Mucosa of gallbladder (tissue), 1 donor: ENCODE results near the gene DCANP1. TPM values are rescaled to one million over a fixed set of nuclear protein-coding genes. Genes with fewer than 3 reads are reported as not detected.

Experiments
- DNase-seq: peaks from one replicate; pipeline ENCODE4 v3.0.0-alpha.2; 2020; ENCODE audit warnings: low spot score
- total RNA-seq: library from RNA; stranded (reverse); gene quantifications from one replicate; pipeline ENCODE4 v1.2.1, GENCODE V29; 2021
- donor health status: DM: no; HTN: no; CAD: no.

DCANP1 gene
- total RNA-seq, 1 donor from 2014 or later: 0.09 TPM

DNA sequence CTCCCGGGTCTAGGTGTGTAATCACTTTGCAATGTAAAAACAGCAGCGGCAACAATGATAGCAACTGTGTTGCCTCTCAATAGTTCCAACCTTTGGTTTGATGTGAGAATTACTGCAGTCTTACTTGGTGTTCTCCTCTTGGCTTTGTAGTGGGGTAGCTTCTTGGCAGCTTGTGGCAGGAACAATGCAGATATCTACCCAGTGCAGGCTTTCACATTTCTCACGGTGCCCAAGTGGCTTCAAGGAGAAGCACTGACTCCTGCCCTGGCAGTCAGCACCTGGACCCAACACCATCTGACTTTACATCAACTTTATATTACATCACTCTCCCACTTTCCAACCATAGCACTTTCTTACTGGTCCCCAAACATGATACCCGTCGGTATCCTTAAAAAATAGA is 33.4 kb upstream of the DCANP1 start:
- DNase-seq: no peak

DNA sequence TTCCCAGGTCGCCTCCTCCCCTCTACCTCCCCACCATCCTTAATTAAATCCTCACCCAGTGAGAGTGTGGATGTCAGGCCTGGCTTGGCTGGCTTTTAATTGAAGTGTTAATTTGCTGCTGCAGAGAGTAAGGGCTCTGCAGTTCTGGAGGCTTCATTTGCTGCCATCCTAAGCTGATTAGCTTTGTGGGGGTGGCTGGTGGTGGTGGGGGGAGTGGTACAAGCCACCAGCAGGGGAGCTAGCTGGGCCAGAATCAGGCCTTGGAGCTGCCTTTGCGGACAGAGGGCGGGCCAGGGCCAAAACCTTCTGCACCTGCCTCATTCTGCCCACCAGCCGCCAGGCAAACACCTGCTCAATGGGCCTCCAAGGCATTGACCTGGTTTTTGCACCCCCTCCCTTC is 31.8 kb upstream of the DCANP1 start:
- no peak for DNase-seq

DNA sequence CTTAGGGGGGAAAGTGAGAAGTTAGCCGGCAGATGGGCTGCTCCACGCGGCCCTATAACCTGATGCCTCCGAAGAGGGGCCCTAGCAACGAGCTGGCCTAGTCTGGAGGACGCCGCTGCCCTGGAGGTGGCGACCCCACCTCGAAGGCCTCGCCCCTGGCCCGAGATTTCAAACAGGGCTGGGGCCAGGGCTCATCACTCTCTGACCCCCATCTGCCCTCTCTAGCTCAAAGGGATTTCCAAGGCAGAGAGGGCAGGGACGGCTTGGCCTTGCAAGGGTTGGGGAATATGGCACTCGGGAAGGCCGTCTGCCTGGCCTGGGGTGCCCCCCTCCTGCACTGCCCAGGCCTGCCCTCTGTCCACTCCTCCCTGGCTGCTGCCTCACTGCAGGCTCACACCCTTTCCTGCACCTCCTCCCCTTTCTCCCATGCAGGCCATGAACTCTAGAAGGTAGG is 30.5 kb upstream of the DCANP1 start:
- DNase-seq: no peak

DNA sequence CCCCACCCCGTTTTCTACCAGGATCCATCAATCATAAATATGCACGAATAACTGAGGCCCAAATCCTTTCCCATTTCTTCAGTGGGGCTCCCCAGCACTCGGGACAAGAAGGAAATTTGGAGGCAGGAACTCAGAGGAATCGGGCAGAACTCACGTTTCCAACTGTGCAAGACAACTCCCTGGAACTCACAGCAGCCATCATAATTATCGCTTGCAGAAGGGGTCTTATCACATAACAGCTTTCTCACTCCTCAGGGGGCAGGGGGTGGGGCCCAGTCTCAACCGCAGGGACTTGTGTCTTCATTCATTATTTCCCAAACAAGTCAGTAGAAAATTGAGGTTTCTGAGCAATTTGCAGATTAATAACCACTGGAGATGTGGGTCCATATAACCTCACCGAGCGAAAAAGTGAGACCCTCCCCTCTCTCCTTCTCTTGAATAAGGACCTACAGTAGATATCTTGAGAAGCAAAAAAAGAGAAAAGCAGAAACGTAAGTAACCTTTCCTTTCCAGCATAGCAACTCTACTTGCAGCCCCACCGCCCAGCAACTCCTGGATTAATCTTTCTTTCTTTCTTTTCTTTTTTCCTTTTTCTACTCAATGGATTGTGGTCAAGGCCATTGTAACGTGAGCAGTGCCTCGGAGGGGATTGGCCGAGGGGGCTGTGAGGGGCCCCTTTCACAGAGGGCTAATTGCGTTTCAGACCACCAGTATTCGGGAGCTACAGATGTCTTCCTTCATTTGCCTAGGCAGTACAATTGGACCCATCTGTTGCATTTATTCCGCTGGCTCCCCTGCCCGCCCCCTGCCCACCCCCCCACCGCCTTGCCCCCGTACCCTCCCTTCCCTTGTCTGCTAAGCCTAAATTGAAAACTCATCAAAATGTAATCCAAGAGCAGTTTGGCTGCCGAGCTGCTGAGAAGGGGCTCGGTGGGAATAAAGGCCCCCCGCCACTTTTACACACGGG is 29.8 kb upstream of the DCANP1 start:
- DNase-seq: no peak

DNA sequence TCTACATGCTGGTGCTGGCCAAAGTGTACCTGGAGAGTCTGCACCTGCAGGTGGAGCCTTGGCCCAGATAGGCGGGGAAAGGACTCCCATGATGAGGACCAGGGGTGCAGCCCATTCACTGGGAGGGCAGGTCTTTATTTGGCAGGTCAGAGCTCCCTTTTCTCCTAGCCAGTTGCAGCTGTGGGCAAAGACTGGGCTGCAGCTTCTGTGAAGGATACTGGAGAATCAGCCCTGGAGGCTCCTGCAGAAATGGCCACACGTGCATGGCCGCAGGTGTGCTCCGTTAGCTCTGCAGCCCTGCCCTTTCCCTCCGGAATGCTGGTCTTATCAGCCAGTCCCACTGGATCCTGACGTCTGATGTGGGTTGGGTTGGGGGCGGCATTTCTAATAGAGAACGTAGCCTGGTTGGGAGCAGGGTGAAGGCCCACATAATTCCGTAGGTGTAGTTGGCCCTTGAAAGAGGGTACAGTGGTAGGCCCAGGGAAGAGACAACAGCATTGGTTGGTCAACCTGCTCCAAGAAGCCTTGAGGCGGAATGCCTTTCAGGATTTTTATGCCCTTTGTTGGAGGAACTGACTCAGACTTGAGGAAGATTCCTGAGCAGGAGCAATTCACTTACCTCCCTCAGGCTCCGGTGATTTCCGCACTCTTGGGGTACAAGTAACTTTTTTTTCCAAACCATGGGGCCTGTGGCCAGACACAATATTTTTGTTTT is 27.0 kb upstream of the DCANP1 start:
- DNase-seq: no peak

DNA sequence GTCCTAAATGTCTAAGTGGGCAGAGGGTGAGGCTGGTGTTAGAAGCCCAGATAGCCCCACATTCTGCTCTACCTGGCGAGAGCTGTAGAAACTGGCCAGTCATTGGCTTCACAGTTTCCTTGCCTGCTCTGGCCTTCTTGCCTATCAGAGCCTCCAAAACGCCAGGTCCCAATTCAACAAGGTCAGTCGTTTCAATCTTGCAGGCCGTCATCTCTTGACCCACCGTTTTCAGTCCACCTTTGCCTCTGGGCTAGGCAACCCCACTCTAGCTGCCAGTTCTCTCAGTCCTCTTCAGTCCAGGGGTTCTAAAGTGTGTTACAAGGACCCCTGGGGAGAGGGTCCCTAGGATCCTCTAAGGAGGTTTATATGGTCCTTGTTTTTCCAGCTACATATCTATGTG is 25.0 kb upstream of the DCANP1 start:
- no peak for DNase-seq

DNA sequence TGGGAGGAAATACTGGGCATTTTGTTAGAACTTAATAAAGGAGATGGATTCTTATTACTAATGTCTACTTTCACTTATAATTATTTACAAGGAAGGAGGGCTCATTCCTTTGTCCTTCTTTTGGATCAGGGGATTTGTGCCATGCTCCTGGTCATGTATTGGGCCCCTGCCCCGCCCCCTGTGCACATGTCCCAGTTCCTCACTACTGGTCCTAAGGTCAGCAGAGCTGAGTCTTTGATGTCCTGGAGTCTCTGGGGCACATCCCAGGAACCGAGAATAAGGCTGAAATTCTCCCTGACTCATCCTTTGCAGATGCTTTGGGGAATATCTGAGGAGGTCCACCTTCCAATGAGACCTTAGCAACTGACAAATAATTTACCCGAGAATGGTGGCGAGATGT is 24.6 kb upstream of the DCANP1 start:
- DNase-seq: no peak

DNA sequence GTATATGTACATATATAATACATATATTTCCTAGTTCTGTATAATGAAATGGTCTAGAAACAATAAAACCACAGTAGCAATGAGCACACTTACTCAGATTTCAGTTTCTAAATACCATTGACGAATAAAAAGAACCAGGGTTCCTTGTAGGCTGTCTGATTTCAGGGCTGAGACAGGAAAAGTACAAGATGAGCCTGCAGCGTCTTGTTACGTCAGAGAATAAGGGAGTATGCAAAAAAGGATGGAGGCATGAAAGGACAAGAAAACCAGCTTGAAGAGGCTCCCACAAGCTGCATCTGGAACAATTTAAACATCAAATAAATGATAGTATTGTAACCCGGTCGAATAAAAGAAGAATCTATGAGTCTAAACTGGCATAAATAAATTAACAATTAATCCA is 22.8 kb upstream of the DCANP1 start:
- no peak for DNase-seq

DNA sequence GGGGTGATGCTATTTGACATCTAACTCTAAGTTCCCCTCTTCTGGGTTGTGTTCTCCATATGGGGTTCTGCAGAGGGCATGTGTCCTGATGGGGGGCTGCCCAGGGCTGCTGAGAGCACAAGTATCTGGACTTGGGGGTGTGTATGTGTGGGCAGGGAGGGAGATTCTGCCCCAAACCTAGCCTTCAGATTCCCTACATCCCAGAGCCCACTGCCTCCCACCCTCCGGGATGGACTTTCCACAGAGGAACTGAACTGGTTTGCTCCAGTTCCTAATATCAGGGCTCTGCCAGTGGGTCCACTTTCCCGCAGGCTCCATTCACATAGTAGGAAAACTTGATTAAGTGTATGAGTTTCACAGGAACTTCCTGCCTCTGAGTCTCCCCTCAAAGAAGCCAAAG is 21.4 kb upstream of the DCANP1 start:
- DNase-seq: no peak

DNA sequence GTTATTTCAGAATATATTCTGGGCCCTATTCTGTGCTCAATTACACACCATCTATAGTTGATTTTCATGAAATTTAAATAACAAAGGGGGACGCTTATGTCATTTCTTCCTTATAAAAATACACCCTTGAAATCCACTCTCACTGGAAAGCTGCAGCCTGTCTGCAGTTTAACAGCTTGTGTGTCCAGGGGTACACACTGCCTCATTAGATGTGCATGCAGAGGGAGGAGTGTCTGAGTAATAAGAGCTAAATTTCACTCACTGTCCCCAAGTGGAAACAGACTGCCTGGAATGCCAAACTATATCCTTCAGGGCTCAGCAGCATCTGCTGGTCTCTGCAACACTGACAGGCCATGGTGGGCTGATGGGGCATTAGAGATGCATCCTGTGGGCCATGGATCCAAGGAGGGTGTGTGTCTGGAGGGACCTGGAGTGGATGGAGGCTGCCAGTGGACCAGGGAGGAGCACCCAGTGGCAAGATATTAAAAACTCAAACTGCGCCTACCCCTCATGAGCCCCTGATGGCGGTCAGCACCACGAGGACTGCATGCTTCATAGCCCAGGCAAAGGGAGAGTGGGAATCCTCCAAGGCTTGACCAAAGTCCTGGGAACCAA is 20.8 kb upstream of the DCANP1 start:
- no peak for DNase-seq

DNA sequence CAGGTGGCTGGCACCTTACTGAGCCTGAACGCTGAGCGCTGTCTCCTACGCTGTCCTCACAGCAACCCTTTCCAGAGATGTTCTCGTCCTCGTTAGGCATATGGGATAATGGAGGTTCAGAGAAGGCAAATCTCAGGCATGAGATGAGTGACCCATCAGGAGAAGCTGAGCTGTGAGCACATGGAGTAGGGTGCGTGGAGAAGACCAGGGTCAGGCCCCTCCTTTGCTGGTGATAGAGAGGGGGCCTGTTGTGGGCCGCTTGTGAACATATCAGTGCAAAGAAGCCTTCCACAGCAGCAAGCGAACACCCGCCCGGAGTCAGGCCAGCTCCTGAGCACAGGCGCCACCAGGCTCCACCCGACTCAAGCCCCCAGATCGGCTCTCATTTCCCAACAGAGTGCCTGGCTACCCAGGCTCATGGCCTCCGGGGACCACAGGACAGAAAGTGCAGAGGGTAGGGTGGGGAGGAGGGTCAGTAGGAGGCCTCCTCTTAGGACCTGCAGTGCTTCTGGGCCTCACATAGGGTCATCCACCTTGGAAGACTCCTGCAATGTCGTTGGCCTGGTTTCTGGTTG is 20.0 kb upstream of the DCANP1 start:
- DNase-seq: no peak

DNA sequence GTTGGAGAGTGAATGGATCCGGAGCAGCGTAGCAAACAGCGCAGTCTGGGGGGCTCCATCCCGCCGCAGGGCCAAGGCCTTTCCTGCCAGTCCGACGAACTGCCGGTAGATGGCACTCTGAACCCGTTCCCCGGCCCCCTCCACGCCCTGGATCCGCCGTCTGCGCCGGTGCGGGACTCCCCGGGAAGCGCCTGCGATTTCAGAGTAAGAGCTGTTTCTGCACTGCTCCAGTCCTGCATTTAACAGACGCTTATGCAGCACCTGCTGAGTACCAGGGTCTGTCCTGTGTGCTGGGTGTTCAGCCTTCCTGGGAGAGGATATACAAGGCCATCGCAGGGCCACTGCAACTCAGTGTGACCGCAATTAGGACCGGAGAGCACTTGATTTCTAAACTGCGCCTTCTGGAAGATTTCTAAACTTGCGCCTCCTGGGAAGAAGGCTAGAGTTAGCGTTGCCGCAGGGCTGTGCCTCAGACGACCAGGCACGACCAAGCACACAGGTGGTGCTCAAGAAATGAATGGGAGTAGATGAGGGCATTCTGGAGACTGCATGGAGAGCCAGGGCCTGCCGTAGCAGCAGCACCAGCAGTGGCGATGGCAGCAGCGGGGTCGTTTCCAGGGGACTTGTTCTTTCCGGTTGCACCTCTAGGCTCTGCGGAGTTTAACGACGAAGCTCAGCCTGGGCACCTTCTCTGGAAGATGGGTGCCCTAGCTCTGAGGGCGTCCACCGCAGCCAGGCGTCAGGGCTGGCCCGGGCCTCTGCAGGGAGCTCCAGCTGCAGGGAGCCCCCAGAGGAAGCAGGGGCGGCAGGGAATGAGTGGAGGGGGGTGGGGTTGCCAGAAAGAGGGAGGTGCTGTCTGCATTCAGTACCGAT is 19.3 kb upstream of the DCANP1 start:
- peak; percentile 74 for DNase-seq

DNA sequence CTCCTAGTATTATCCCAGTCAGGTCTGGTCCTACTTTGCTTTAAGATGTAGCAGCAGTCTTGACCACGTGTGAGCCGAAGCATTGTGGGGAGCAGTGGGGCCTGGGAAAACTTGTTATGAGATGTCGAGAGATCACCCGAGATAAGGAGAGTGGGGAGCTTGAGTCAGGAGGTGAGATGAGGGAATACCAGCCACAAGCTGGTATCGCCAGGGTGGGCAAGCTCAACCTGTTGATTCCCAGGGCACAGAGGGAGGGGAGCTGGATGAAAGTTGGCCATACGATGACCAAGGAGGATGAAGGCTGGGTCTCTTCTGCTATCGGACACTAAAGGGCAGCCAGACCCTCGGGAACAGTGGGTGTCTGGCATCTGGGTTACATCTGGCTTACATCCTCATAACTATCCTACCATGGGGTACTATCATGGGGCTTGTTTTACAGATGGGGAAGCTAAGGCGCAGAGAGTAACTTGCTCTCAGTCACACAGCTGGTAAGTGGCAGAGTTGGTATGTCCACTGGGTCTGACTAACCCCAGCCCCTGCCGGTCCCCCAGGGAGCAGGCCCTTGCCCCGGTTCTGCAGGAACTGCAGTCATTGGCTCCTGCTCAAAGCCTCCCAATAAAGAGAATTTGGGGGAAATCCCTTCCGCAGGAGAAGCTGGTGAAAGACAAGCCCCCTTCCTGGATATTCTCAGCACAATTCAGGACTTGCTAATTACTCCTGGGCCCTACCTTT is 18.4 kb upstream of the DCANP1 start:
- DNase-seq: no peak

DNA sequence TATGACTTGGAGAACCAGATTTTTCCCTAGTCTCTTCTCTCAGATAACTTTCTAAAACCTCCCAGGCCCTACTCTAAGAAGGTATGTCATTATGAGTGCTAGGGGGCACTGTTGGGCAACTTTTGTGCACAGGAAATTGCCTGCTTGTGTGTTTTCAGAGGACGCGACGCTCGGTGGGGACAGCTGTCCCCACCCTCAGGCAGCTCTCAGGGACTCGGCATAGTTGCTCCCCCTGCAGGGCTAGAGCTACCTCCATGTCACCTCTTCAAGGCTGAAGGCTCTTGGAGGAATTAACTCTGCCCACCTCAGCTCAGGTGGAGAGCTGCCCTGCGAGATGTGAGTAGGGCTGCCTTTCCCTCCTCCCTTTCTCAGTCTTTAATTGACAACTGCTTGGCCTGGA is 15.2 kb upstream of the DCANP1 start:
- DNase-seq: peak; percentile 34

DNA sequence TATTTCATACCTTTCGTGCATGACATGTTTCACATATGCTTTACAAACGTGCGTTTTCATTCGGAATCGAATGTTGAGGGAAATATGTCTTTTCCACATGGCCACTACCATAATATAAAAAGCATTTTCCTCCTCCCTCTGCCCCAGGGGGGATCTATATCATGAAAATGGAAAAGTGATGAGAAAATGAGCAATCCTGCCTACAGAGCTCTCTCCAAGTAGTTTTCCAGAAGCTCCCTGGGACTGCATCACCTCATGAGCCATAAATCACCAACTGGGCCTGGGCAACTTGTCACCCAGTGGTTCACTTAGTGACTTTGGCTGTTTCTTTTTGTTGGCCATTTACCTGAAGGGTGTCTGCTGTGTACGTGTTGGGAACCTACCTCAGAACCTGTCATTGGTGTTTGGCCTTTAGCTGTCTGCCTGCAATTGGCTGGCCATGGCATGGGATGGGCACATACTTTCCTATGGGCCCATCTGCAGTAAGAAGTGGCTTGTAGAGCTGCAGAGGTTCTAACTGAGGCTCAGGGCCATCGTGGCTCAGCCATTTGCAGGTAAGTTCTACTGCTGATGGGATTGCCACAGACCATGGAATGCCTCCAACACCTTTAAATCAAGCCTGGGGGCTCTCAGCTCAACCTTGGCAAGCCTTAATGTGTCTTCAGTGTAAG is 14.5 kb upstream of the DCANP1 start:
- no peak for DNase-seq

DNA sequence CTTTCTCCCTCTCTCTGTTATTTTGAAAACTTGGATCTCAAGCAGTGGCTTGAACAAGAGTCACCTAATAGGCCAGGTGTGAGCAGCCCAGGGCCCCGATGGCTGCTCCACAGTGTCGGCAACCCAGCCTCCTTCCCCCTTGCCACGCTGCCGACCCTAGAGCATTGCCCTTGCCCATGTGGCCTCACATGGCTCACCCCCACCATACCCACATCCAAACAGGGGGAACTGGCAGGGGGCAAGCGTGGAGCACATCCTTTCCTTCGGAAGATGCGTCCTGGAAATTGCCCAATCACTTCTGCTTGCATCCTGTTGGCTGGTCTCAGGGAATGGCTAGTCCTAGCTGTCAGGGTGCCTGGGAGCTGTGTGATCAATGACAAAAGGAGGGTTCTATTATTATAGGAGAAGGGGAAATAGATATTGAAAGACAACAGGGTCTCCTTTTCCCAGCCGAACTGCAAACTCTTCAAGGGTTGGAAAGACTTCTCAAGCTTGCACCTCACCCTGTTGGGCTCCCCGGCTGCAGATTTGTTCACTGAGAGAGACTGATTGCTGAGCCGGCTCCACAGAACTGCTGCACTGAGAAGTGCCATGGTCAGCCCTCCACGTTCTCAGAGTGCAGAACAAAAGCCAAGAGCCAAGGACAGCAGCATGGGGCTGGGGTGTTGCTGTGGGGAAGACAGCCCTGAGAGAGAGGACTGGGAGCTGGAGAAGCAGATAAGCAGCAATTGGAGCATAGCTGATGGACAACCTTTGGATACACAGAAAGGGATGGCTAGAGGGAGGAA is 13.3 kb upstream of the DCANP1 start:
- no peak for DNase-seq

DNA sequence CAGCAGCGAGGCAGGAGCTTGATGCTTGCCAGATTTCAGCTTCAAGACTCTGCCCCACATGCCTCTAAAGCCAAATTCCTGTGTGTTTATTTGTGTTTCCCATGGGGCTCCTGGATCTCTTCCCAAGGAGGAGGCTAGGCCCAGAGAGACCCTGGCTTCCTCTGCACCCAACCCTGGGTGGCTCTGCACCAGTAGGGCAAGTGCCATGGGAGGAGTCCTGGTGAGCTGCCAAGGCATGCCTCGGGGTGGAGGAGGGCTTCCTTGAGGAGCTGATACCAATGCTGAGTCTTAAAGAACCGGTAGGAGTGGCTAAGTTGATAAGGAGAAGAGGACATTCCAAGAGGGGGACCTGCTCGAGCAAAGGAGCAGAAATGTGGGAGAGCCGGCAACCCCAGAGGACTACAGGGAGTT is 11.8 kb upstream of the DCANP1 start:
- peak; percentile 45 for DNase-seq

DNA sequence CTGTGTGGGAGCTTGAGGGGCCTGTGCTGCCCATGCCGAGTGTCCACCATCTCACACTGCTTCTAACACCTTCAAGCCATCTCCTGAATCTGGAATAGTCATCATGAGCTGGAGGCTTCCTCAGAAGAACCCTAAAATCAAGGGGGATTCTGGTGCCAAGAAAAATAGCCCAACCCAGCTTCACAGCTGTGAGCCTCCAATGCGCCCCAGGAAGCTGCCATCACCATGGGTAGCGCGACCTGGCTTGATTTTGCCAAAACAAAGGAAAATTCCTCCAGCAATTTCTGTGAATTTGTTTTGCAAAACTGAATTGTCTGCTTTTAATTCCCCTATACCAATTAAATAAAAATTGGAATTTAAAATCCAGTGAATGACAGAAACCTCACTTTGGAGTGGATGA is 11.2 kb upstream of the DCANP1 start:
- DNase-seq: no peak

DNA sequence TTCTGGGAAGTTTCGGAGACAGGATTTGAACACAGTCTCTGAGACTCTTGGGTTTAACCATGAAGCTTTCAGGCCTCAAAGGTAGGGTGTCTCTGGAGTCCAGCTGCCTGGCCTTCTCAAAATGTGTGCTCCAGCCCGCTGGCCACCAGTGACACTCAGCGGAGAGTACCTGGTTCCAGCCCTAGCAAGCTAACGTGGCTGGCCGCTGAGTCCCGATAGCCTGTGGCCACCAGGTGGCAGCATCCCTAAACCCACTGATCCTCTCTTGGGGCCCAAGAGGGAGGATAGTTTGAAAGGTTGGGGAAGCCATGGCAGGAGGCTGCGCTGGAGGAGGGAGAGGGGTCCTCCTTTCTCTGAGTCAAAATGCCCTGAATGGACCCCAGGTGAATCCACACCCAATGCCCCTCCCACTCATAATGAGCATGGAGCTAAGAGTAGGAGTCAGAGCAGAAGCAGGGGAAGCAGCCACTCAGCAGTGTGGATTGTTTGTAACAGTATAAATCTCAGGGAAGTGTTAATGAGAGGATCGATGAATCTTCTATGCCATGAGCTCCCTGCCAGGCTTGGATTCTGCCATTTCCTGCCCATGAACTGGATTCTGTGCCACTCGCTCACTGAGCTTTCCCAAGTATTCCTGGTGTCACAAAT is 10.4 kb upstream of the DCANP1 start:
- DNase-seq: peak; percentile 49
